C1 segment of cervical spinal cord (tissue), 14 donors: ENCODE data around the gene B3GLCT.
A peak's percentile ranks its signal among the peaks of the same experiment; 100 is the strongest.
"Not testable (repeated sequence)": the region's sequence is repeated elsewhere in the genome, so short reads cannot be mapped to it uniquely, and the experiment has no call there.

Experiments used
- DNase-seq, 14 donors: peaks; one replicate each; lab custom pipeline; 2025; lab: John Stamatoyannopoulos, UW

The B3GLCT gene

DNA sequence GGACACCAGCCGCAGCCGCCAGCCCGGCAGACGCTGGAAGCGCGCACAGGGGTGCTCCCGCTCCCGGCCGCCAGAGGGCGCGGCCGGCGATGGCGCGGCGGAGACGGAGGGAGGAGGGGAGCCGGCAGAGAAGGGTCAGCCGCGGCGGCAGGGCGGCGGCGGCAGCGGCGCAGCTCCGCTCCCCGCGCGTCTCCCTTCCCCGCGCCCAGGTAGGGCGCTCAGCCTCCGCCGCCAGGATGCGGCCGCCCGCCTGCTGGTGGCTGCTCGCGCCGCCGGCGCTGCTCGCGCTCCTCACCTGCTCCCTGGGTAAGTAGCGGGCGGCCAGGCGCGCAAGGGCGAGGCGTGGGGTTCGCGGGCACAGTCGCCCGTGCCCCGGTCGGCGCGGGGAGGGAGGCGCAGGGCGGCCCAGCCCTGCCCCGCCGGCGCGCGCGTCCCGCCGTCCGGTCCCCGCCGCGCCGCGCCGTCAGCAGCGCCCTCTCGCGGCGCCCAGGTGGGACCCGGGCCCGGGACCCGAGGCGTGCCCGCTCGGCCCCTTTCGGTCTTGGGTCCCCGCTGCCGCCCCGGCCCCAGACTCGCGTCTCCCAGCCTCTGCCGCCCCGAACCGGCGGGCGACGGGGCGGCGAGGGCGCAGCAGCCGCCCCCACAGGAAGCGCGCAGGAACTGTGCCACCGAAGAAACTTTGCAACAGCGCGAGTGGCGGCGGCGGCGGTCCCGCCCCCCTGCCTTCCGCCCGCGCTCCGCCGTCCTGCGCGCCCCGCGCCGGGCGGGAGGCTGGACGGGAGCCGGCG is at the start of gene B3GLCT:
B3GLCT (plus strand) TSS at position 127 of the 788 bp plus-strand sequence; CDS start at position 237, 110 bp downstream.
- DNase-seq = peak in 13 of 14 donors; percentile 22 to 84 (median 62)

GRCh38 chr13:31150315-31150985 is 49.3 kb upstream of the B3GLCT start:
- no peak for DNase-seq

DNA sequence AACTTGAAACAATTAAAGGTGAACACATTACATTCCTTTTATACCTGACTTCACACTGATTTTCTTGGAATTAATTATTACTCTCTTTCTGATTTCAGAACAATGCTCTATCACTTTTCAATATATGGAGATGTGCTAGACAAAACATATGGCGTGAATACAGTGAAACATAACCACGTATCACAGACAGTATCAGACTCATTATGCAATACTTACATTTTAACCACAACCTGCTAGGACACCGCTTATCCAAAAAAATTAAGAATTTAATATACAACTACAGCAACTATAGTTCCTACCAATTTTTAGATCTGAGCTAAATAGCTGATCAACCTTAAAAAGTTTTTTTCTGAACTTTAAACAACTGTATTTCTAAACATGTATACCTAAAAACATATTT is 47.9 kb upstream of the B3GLCT start:
- no peak for DNase-seq

DNA sequence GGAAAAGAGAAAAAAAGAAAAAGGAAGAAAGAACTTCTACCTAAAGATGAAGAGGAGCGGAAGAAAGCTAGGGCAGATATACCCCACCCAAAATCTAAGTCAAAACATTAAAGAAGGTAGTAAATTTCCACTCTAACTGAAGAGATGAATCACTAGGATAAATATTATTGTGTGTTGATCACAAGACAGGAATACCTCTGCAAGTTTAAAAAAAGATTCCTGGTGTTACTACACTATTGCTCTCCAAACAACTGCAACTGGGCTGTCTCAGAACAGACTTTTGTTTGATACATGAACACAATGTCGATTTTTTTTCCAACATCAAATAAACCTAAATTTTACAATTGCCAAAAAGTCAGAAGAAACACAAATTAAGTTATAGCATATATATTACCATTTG is 44.8 kb upstream of the B3GLCT start:
- DNase-seq = no peak

DNA sequence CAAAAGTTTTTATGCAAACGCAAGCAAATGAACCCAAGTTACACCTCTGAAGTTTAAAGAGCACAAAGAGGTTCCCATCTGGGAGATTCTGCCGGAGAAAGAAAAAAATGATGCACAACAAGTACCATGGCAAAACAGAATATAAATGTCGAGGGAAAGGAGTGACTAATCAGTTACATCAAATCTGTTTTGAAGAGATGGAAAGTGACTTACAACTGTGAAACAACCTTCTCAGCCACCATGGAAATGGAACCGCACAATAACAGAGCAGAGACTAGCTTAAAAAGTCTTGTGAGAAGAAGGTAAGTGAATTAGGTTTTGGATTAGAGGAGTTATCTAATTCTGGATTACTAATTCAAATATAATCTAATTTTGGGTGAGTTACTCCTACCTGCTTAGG is 40.5 kb upstream of the B3GLCT start:
- no peak for DNase-seq

- peak in 11 of 14 donors; percentile 39 to 79 (median 59) for DNase-seq
Measured at GRCh38 chr13:31160857-31161556, 38.8 kb upstream of the B3GLCT start.

- peak; percentile 97 to 100 (median 100) for DNase-seq
Measured at GRCh38 chr13:31161557-31162150, 38.1 kb upstream of the B3GLCT start, which contains the start of gene HSPH1. HSPH1 (minus strand) TSS chr13:31161904; CDS start chr13:31161582, 322 bp downstream.

DNA sequence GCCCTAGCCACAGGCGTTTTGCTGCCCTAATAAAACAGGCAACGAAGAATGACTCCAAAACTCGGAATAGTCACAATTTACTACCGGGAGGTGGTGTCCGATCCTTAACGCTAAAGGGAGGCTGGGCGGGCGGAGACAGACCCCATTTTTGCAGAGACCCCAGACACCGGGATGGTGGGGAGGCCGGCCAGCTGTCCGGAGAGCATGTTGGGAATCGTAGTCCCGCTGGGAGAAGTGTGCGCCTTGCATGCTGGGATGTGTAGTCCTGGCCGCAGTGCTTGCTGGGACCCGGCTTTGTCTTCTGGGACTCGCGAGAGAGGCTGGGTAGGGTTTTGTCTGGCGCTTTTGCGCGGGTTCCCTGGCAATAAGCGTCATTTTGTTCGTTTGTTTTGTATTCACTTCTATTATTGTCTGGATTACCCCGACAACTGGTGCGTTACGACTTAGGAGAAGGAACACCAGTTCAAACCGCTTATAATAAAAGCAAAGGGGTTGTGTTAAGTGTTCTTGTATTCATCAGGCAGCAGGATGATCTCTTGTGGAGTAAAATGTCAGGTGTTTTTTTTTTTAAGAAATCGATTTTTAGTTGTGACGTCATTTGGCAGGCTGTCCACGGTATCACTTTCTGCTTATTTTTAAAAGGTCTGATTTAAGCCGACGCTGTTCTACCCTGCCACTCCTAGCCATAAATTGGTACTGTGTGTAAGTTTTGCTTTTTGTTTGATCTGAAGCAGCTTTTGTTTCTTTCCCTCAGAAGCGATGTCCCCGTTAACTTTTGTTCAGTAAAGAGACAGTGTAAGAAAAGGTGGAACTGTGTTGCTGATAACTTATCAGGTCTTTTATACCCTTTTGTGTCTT is 37.4 kb upstream of the B3GLCT start:
- DNase-seq = peak; percentile 97 to 100 (median 100)

- DNase-seq = no peak
Measured at GRCh38 chr13:31166591-31166990, 33.2 kb upstream of the B3GLCT start.

- DNase-seq = no peak
Measured at GRCh38 chr13:31167490-31167889, 32.3 kb upstream of the B3GLCT start.

DNA sequence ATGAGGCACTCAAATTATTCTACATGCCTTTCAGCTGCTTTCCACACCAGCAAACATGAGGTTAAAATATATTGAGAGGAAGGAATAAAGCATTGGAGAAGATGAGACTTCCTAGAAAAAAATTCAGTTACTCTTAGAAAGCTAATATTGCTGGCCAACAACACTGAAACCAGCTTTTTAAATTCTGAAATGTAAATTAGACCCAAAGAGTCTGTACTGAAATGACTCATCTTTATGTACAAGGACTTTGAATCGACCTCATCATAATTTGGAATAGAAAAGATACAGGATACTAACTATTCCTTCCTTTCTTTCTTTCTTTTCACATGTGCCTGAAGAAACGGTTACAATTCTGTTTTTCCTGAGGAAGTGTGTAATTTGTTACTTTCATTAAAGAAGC is 31.6 kb upstream of the B3GLCT start:
- DNase-seq = no peak

GRCh38 chr13:31168736-31169135 is 31.0 kb upstream of the B3GLCT start:
- no peak for DNase-seq

DNA sequence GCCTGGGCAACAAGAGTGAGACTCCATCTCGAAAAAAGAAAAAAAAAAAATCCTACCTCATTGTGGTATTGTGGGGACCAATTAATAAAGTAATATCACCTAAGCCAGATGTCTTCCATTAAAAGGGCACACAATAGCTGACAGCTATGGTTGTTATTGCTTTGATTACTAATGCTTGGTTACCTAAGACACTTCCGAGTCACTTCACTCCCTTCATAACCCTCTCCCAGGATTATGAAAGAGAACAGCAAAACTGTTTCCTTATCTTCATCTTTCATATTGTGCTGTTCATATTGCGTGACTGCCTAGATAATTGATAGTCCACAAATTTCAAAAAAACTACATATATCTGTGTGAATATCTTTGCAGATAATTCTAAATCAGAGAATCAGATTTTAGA is 27.8 kb upstream of the B3GLCT start:
- no peak for DNase-seq

DNA sequence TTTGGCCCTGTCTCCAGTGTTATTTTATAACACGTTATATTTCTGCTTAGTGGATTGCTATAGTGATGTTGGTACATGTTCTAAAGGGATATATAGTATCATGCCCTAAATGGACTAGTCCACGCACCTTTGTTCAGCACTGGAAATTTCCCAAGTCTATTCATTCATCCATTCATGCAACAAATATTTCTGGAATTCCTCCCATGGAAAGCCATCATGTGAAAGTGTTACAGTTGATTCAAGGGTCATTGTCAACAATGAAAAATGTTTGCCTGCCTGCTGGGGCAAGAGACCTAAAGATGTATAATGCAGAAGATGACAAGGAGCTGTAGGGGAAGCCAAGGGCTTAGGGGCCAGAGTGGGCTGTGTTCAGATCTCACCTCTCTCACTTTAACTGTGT is 27.2 kb upstream of the B3GLCT start:
- no peak for DNase-seq

GRCh38 chr13:31174018-31174417 is 25.8 kb upstream of the B3GLCT start:
- no peak for DNase-seq

DNA sequence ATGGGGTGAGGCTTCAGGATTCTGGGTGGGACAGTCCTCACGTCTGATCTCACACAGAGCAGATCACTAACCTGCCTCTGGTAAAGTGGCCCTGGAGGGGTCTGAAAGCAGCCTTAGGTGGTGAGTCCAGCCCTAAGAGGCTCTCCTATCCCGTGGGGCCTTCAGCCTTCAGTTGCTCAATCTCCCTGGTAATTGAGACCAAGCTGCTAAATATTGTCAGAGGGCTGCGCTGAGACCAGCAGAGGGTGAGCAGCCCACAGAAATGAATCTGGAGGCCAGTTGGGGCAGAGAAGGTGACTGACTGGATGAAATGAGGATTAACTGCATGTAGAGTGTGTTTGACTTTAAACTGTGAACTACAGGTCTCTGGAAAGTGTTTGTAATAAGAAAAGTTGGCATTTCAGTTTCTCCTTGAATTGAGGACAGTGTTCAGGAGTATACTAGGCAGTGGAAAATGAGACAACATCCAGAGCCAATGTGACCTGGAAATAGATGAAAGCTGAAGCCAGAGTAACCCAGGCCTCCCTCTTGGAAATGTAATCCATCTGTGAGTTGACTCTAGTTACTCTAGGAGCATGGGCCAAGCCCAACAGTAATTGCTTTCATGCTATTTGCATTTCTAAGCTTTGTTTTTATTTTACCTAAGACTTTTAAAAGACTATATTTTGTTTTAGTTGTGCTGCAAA is 23.8 kb upstream of the B3GLCT start:
- DNase-seq = no peak

GRCh38 chr13:31177813-31178495 is 21.8 kb upstream of the B3GLCT start:
- DNase-seq = not testable (repeated sequence)

DNA sequence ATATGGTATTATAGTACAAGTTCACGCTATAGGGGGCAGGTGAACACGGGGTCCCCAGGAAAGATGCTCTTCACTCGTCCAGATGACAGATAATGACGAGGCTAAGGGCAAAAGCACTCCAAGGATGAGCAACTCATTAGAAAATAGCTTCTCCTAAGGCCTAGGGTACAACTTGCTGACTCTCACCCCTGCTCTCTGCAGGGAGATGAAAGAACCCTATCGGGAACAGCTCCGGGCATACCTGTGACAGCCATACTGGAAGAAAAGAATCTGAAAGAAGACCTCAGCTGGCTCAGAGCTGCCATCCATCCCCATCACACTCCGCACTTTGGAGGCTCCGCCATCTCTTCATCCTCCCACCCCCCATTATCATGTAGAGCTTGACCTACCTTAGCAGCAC is 20.5 kb upstream of the B3GLCT start:
- DNase-seq = no peak

- DNase-seq = no peak
Measured at GRCh38 chr13:31179754-31180153, 20.0 kb upstream of the B3GLCT start.

DNA sequence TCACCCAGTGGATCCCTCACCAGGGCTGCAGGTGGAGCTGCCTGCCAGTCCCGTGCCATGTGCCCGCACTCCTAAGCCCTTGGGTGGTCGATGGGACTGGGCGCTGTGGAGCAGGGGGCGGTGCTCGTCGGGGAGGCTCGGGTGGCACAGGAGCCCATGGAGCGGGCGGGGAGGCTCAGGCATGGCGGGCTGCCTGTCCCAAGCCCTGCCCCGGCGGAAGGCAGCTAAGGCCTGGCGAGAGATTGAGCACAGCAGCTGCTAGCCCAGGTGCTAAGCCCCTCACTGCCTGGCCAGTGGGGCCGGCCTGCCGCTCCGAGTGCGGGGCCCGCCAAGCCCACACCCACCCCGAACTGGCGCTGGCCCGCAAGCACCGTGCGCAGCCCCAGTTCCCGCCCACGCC is 16.8 kb upstream of the B3GLCT start:
- DNase-seq = no peak
